Suprapubic skin (tissue), 4 donors: ENCODE measurements around the gene IZUMO1. TPM values are rescaled to one million over a fixed set of nuclear protein-coding genes. Genes with fewer than 3 reads are reported as not detected.

Experiments
- DNase-seq, 2 donors: peaks; one replicate each; pipeline ENCODE4 v3.0.0-alpha.2; 2019; ENCODE audit warnings: low spot score in 2 of 2
- H3K27ac ChIP-seq: fragments of 200-600 bp; sonication (generic); one replicate; pipeline ENCODE4 v1.5.1; 2019
- H3K27me3 ChIP-seq: fragments of 200-600 bp; sonication (generic); one replicate; pipeline ENCODE4 v1.5.1; 2019
- H3K36me3 ChIP-seq: fragments of 200-600 bp; sonication (generic); one replicate; pipeline ENCODE4 v1.5.1; 2019
- H3K4me1 ChIP-seq: fragments of 200-600 bp; sonication (generic); one replicate; pipeline ENCODE4 v1.5.1; 2019
- H3K4me3 ChIP-seq: fragments of 200-600 bp; sonication (generic); one replicate; pipeline ENCODE4 v1.5.1; 2019; ENCODE audit warnings: mild to moderate bottlenecking
- H3K9me3 ChIP-seq: fragments of 200-600 bp; sonication (generic); one replicate; pipeline ENCODE4 v1.5.1; 2019
- EP300 ChIP-seq: sonication (generic); formaldehyde crosslinking; IDR thresholded peaks from one replicate; pipeline ENCODE4 v1.6.1; 2017; ENCODE audit warnings: antibody characterized with exemption
- POLR2A ChIP-seq, 2 donors: fragments of 450-650 bp; IDR thresholded peaks; one replicate each; pipeline ENCODE4 v1.6.1; 2017; ENCODE audit warnings: antibody characterized with exemption in 2 of 2, mild to moderate bottlenecking in 2 of 2, moderate library complexity in 2 of 2
- POLR2AphosphoS5 ChIP-seq, 3 donors: sonication (generic); formaldehyde crosslinking; IDR thresholded peaks; one replicate each; pipeline ENCODE4 v1.6.1; 2017; ENCODE audit warnings: antibody characterized with exemption in 3 of 3
- WGBS: methylation state at CpG from one replicate; pipeline ENCODE4 v1.1.5; 2018; 5-methylcytosine and 5-hydroxymethylcytosine counted together
- total RNA-seq, 4 donors: library from RNA; depleted of rRNA; stranded (reverse); fragments of >200 nt; gene quantifications; one replicate each; pipeline ENCODE4 v1.1.0, GENCODE V29; 2016
- TF ChIP-seq, protein P1 (sequence below), 2 donors: fragments of 200-600 bp in 1 of 2; fragments of 450-650 bp in 1 of 2; sonication (generic) in 1 of 2; IDR thresholded peaks; one replicate each; pipeline ENCODE4 v1.5.1; 2016 to 2019; ENCODE audit warnings: antibody characterized with exemption in 2 of 2, mild to moderate bottlenecking in 1 of 2, moderate library complexity in 1 of 2

The IZUMO1 gene
- under 1 TPM in 2 of 4 donors, not detected in 2; 0.40 to 0.45 TPM for total RNA-seq

DNA sequence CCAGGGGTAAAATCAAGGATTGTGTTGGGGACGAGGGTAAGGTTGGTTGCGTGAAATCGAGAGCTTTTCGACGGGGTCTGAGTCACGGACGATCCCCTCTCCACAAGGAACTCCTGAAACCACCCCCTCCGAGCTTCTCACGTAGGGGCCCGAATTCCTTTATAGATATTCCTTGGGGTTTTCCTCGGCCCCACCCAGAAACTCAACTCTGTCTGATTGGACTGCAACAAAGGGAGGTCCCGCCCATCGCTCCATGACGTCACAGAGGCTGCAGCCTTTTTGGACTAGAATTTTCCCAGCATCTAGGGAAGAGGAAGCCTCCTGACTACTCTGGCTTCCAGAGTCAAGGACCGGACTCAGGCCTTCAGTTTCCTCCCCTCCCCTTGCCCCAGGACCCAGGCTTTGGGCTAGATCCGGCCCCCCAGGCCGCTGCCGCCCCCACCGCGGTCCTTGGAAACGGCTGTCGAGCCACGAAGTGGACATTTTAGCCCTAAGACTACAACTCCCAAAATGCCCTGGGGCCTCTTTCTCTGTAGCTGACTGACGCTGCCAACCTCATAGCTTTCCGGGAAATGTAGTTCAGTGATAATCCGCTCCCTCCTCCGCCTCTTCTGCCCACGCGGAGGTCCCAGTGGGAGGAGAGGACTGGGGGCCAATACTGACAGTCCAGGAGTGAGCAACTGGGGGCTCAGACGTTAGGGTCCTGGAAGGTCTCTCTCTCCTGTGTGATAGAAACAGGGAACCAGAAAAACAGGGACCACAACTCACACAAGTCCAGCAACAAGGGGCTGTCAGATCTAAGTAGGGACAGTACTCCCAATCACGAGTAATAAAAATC lies at the start of gene IZUMO1:
Gene IZUMO1 (minus strand): TSS at position 172 of the 838 bp plus-strand sequence. CDS start 1,050 bp downstream, outside the sequence.
- peak within 1 kb of the TSS; percentile 52 for H3K27ac ChIP-seq
- WGBS = 30% methylated on average over 27 of the region's 31 CpGs
- no peak for TF ChIP-seq EP300
- no peak for TF ChIP-seq POLR2A (IDR thresholded peaks at IDR 0.05)
- TF ChIP-seq, protein P1, sequence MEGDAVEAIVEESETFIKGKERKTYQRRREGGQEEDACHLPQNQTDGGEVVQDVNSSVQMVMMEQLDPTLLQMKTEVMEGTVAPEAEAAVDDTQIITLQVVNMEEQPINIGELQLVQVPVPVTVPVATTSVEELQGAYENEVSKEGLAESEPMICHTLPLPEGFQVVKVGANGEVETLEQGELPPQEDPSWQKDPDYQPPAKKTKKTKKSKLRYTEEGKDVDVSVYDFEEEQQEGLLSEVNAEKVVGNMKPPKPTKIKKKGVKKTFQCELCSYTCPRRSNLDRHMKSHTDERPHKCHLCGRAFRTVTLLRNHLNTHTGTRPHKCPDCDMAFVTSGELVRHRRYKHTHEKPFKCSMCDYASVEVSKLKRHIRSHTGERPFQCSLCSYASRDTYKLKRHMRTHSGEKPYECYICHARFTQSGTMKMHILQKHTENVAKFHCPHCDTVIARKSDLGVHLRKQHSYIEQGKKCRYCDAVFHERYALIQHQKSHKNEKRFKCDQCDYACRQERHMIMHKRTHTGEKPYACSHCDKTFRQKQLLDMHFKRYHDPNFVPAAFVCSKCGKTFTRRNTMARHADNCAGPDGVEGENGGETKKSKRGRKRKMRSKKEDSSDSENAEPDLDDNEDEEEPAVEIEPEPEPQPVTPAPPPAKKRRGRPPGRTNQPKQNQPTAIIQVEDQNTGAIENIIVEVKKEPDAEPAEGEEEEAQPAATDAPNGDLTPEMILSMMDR (IDR thresholded peaks at IDR 0.05) = no peak
- no peak for TF ChIP-seq POLR2AphosphoS5 (IDR thresholded peaks at IDR 0.05)
- H3K36me3 ChIP-seq = peaks cover 9% of the 10 kb centered on the region
- H3K27me3 ChIP-seq = no peaks in the 10 kb centered on the region
- peak in 1 of 2 donors; percentile 83 for DNase-seq
- no peaks in the 10 kb centered on the region for H3K9me3 ChIP-seq
- peaks cover 4% of the 10 kb centered on the region for H3K4me1 ChIP-seq
- peak within 1 kb of the TSS; percentile 34 for H3K4me3 ChIP-seq

DNA sequence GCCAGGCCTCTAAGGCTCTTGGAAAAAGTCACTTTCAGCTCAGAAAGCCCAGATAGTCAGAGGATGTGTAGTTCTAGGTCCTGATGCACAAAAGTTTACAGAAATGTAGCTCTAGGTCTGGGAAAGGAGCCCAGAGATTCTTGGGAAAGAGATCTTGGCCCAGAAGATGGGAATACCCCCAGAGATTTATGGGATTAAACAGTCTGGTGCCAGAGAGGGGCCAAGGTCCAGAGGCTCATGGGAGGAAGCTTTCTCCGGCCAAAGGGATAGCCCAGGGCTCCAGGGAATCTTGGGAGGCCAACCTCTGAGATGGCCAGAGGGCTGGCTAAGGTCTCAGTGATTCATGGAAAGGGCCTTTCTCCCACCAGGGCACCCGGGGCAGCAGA lies 49.0 kb upstream of the IZUMO1 start:
- no peak for TF ChIP-seq POLR2AphosphoS5 (IDR thresholded peaks at IDR 0.05)
- TF ChIP-seq, protein P1 (IDR thresholded peaks at IDR 0.05) = no peak
- TF ChIP-seq EP300 = no peak
- no peak for TF ChIP-seq POLR2A (IDR thresholded peaks at IDR 0.05)
- 70% methylated on average over 2 of the region's 2 CpGs for WGBS
- Histone ChIP-seq H3K36me3 (peaks cover 6% of the 10 kb centered on the region), H3K27me3 (no peaks in the 10 kb centered on the region), H3K9me3 (no peaks in the 10 kb centered on the region), H3K4me1 (peaks cover 15% of the 10 kb centered on the region), H3K4me3 (no peak overlapping the region), H3K27ac (peak overlapping the region; percentile 77)
- DNase-seq = no peak

DNA sequence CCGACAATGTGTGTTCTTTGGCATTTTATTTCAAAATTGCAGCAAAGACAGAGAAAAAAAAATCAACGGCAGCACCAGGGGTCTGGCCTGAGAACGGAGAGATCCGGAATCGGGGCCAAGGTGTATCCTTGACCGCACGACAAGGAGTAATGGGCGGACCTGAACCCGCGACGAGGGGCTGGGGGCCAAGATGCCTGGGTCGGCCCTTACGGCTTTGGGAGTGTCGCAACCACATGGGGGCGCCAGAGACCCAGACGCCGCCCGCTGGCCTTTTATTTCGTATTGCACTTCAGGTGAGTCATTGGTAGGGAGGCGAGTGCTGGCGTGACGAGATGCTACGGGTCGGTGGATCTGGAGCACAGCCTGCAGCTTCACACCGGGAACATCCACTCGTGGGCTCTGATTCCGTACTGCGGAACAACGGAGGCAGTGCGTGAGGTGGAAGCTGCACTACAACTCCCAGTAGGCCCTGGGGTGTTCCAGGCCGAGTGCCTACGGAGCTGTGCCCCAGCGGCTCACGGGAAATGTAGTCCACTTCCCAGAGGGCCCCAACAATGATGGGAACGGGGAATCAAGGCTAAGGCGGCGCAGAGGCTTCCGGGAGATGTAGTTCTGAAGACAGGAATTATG lies 48.5 kb upstream of the IZUMO1 start:
- no peaks in the 10 kb centered on the region for H3K27me3 ChIP-seq
- peaks cover 6% of the 10 kb centered on the region for H3K36me3 ChIP-seq
- 1% methylated on average over 37 of the region's 38 CpGs for WGBS
- TF ChIP-seq POLR2AphosphoS5 (IDR thresholded peaks at IDR 0.05) (peak in 1 of 3 donors; percentile 54), EP300 (no peak)
- TF ChIP-seq, protein P1 (IDR thresholded peaks at IDR 0.05) = peak; percentile 84 to 89
- H3K9me3 ChIP-seq = no peaks in the 10 kb centered on the region
- H3K4me3 ChIP-seq = peak overlapping the region; percentile 44
- peaks cover 15% of the 10 kb centered on the region for H3K4me1 ChIP-seq
- peak overlapping the region; percentile 77 for H3K27ac ChIP-seq
- DNase-seq = peak; percentile 94 to 95

DNA sequence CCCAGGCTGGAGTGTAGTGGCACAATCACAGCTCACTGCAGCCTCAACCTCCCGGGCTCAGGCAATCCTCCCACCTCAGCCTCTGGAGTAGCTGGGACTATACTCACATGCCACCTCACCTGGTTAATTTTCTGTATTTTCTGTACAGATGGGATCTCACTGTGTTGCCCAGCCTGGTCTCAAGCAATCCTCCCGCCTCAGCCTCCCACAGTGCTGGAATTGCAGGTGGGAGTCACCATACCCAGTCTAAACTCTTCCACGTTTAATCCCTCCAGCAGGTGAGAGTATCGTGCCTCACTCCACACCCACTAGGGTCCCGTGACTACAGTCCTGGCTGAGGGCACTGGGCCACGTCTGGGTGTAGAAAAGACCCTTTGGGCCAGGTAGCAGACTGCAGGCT lies 47.6 kb upstream of the IZUMO1 start:
- WGBS = 82% methylated on average over 6 of the region's 6 CpGs
- Histone ChIP-seq H3K36me3 (peaks cover under 1% of the 10 kb centered on the region), H3K4me1 (peaks cover 13% of the 10 kb centered on the region)

More for the DNA sequence above, 47.6 kb upstream of the IZUMO1 start:
- H3K27me3 ChIP-seq = no peaks in the 10 kb centered on the region
- no peak for DNase-seq
- TF ChIP-seq POLR2A (IDR thresholded peaks at IDR 0.05) = no peak
- TF ChIP-seq, protein P1 (IDR thresholded peaks at IDR 0.05) = no peak
- TF ChIP-seq EP300 = no peak
- TF ChIP-seq POLR2AphosphoS5 (IDR thresholded peaks at IDR 0.05) = no peak
- H3K27ac ChIP-seq = no peak overlapping the region
- H3K9me3 ChIP-seq = no peaks in the 10 kb centered on the region
- H3K4me3 ChIP-seq = no peak overlapping the region
